ENCODE results near the gene PLPPR1. TPM values are rescaled to one million over a fixed set of nuclear protein-coding genes. Genes with fewer than 3 reads are reported as not detected.

PLPPR1 gene
- total and polyA plus RNA-seq, 4 donors, result 1.2 to 26.3 (median 2.4) TPM

- DNase-seq (ENCODE audit: low spot score), result no peak
- no peaks in the 10 kb centered on the region for H3K36me3 ChIP-seq (ENCODE audit: control insufficient read depth in 4 of 4, insufficient read depth in 3 of 4, low read depth in 1 of 4, low read length in 3 of 4)
- no peaks in the 10 kb centered on the region for H3K27me3 ChIP-seq (ENCODE audit: control insufficient read depth in 4 of 4, insufficient read depth in 4 of 4, low read length in 3 of 4)
- no peaks in the 10 kb centered on the region for H3K4me1 ChIP-seq (ENCODE audit: control insufficient read depth in 4 of 4, insufficient read depth in 4 of 4, low read length in 3 of 4)
- H3K9ac ChIP-seq (ENCODE audit: low read depth in 1 of 2, low read length in 2 of 2), result no peak overlapping the region
- no peak overlapping the region for H3K27ac ChIP-seq (ENCODE audit: low read depth in 1 of 2, low read length in 2 of 2)
- no peak overlapping the region for H3K4me3 ChIP-seq (ENCODE audit: low read depth in 1 of 3, low read length in 3 of 3)
- TF ChIP-seq FOXA1 (IDR thresholded peaks at IDR 0.05) (no peak), HNF4A (conservative IDR thresholded peaks at IDR 0.05) (no peak), CTCF (IDR thresholded peaks at IDR 0.05; ENCODE audit: low read depth, low read length, missing input control) (no peak), REST (IDR thresholded peaks at IDR 0.05) (no peak), TAF1 (conservative IDR thresholded peaks at IDR 0.05) (no peak), RAD21 (IDR thresholded peaks at IDR 0.05) (no peak), SP1 (IDR thresholded peaks at IDR 0.05) (no peak), ZBTB33 (IDR thresholded peaks at IDR 0.05) (no peak), YY1 (IDR thresholded peaks at IDR 0.05) (no peak), JUND (IDR thresholded peaks at IDR 0.05) (no peak), ATF3 (IDR thresholded peaks at IDR 0.05) (no peak), HNF4G (IDR thresholded peaks at IDR 0.05) (no peak)
- H3K9me3 ChIP-seq (ENCODE audit: control insufficient read depth in 4 of 4, low read length in 3 of 4), result no peaks in the 10 kb centered on the region
Observed at GRCh38 chr9:101264727-101265126, 236.2 kb downstream of the PLPPR1 start.

- DNase-seq (ENCODE audit: low spot score), result no peak
- H3K9me3 ChIP-seq (ENCODE audit: control insufficient read depth in 4 of 4, low read length in 3 of 4), result no peaks in the 10 kb centered on the region
- no peak for TF ChIP-seq EGR1 (IDR thresholded peaks at IDR 0.05; ENCODE audit: low read depth in 2 of 2)
- no peak for TF ChIP-seq SP1 (IDR thresholded peaks at IDR 0.05)
- no peak for TF ChIP-seq CTCF (IDR thresholded peaks at IDR 0.05; ENCODE audit: low read depth, low read length, missing input control)
- TF ChIP-seq RXRA (IDR thresholded peaks at IDR 0.05), result no peak
- no peak for TF ChIP-seq REST (IDR thresholded peaks at IDR 0.05)
- no peak for TF ChIP-seq MAX (IDR thresholded peaks at IDR 0.05)
- no peak for TF ChIP-seq HNF4G (IDR thresholded peaks at IDR 0.05)
- TF ChIP-seq RAD21 (IDR thresholded peaks at IDR 0.05), result no peak
- no peak for TF ChIP-seq FOXA2 (IDR thresholded peaks at IDR 0.05)
- TF ChIP-seq GABPA (IDR thresholded peaks at IDR 0.05 in 1 of 2, conservative IDR thresholded peaks at IDR 0.05 in 1 of 2), result no peak
- TF ChIP-seq NR2F2 (IDR thresholded peaks at IDR 0.05), result no peak
- TF ChIP-seq FOXA1 (IDR thresholded peaks at IDR 0.05), result no peak
- no peak for TF ChIP-seq YY1 (IDR thresholded peaks at IDR 0.05)
- TF ChIP-seq TAF1 (conservative IDR thresholded peaks at IDR 0.05), result no peak
- H3K4me3 ChIP-seq (ENCODE audit: low read depth in 1 of 3, low read length in 3 of 3), result no peak overlapping the region
- no peaks in the 10 kb centered on the region for H3K36me3 ChIP-seq (ENCODE audit: control insufficient read depth in 4 of 4, insufficient read depth in 3 of 4, low read depth in 1 of 4, low read length in 3 of 4)
- no peaks in the 10 kb centered on the region for H3K27me3 ChIP-seq (ENCODE audit: control insufficient read depth in 4 of 4, insufficient read depth in 4 of 4, low read length in 3 of 4)
- no peak overlapping the region for H3K27ac ChIP-seq (ENCODE audit: low read depth in 1 of 2, low read length in 2 of 2)
- no peaks in the 10 kb centered on the region for H3K4me1 ChIP-seq (ENCODE audit: control insufficient read depth in 4 of 4, insufficient read depth in 4 of 4, low read length in 3 of 4)
- no peak overlapping the region for H3K9ac ChIP-seq (ENCODE audit: low read depth in 1 of 2, low read length in 2 of 2)
Observed at GRCh38 chr9:101265261-101265660, 236.7 kb downstream of the PLPPR1 start.
